ENCODE results near the gene NTNG1.

- TF ChIP-seq CTCF (IDR thresholded peaks at IDR 0.05) (peak in 1 of 6 experiments; percentile 2), POLR2A (IDR thresholded peaks at IDR 0.05) (no peak)
Measured at GRCh38 chr1:107480548-107481415, 339.9 kb downstream of the NTNG1 start.
